Activated CD4-positive, alpha-beta T cell treated with anti-CD3 and anti-CD28 coated beads, Interleukin-2, amount 50 U/mL, for 24 hours (primary cell): ENCODE measurements around the gene TMEM266.

Source experiments
- DNase-seq, 2 donors: peaks; one replicate each; pipeline ENCODE4 v3.0.0-alpha.2; 2020; ENCODE audit warnings: low read depth in 1 of 2, low spot score in 1 of 2

Gene TMEM266

DNA sequence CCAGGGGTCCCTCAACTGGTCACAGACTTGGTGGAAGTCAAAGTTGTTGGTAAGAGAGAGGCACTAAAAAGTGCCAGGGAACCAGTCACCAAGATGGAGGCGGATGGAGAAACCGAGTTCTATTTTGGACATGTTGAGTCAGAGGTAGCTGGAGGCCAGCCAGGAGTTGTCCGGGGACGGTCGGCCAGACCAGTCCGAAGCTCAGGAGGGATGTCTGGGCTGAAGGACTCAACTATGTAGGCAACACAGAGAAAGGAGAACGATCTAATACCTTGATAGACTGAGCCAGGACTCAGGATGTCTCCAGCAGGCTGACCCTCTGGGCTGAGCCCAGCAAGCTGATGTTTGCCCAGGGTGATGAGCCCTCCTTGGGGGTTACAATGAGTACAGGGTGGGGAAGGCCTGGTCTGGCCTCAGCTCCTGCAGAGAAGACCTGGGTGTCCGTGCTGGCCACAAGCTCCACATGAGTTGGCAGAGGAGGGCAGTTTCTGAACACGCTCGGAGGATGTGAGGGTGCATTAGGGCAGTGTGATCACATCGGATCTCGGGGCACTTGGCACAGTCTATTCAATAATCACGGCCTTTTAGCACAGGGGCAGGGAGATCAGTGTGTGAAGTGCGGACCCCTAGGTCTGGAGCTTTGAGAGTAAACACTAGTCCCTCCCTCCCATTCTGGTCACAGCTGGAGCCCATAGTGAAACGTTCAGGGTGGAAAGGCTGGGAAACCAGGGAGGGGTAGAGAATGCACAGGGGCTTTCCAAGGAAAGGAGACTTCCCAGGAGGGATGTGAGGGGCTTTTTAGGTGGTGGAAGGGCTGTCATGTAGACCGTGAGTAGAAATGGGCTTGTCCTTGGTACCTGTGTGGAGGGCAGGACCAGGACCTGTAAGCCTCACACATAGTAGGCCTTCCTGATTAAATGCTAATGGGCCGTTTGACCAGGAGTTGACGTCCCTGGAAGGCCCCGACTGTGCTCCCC lies 139.6 kb downstream of the TMEM266 start:
- DNase-seq, result no peak

DNA sequence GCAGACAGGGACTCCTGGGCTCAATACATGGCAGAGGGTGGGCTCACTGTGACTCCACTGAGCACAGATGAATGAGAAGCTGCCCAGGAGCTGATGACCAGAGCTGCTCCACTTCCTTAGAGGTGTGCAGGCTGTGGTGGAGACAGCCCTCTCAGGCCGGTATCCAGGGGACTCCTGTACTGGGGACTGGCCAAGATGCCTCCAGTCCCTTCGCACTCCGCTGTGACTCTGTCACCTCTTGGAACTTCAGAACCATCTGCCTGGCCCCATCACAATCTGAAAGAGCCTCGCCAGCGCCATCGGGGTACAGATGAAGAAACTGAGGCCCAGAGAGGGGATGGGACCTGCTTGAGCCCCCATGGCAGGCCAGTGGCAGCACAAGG lies 140.3 kb downstream of the TMEM266 start:
- no peak for DNase-seq

DNA sequence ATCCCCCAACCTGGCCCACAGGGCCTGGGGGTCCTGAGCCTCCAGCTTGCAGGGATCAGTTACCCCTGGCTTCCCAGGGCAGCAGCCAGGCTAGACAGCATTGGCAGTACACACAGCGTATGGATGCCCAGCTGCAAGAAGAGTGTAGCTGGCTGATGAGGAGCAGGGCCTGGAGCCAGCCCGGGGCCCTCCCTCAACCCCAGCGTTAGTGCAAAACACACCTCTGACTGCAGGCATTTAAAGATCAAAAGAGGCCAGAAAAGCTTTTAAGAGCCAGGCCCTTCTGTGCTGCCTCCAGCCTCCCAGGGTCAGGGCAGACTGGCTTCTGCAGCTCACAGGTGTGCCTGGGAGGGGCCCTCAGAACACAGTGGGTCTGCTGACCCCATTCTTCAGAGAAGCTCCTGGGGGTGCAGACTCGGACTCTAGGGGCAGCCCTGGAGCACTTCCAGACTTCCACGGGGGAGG lies 140.9 kb downstream of the TMEM266 start:
- no peak for DNase-seq

DNA sequence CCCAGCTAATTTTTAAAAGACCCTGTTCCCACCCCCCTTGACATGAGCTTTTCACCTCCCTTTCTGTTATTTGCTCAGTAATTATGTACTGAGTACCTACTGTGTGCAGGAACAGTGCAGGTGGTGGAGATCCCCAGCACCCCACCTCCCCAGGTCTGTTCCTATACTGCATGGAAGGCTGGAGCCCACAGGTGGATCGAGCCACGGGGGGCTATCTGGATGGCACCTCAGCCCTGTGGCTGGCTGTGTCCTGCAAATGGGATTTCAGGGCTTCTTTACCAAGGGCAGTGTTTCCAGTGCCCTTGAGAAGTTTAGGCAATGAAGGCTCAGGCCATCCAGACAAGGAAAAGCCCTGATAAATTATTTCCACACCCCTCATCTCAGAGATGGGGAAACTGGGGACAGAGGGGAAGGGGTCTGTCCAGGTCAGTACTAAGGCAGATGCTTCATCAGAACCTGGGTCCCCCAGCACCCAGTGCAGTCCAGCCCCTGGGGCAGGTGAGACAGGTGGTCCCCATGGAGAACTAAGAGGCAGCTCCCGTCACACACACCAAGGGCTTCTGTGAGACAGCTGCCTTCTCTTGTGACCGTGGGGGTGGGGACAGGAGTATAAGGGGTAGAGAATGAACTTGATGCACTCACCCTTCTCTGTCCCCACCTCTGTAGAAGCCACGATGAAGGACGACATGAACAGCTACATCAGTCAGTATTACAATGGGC lies 141.9 kb downstream of the TMEM266 start:
- DNase-seq, result no peak

DNA sequence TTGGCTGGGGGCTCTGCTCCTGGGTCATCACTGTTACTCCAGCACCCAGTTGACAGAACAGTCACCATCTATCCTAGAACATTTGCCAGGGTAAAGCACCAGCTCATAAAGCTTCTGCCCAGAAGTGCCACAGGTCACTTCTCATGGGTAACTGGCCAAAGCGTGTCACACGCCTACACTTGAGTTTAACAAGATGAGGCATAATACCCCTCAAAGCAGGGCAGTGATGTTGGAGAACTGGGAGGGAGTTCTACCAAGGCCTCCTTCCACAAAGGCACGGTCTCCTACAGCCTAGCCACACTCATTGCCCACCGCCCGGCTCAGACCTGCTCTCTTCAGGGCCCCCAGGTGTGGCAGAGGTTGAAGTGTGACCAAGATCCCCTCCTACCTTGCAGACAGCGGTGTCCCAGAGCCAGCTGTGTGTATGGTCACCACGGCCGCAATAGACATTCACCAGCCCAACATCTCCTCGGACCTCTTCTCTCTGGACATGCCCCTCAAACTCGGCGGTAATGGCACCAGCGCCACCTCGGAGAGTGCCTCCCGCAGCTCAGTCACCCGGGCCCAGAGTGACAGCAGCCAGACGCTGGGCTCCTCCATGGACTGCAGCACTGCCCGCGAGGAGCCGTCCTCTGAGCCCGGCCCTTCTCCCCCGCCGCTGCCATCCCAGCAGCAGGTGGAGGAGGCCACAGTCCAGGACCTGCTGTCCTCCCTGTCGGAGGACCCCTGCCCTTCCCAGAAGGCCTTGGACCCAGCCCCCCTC lies 143.7 kb downstream of the TMEM266 start:
- DNase-seq, result no peak

DNA sequence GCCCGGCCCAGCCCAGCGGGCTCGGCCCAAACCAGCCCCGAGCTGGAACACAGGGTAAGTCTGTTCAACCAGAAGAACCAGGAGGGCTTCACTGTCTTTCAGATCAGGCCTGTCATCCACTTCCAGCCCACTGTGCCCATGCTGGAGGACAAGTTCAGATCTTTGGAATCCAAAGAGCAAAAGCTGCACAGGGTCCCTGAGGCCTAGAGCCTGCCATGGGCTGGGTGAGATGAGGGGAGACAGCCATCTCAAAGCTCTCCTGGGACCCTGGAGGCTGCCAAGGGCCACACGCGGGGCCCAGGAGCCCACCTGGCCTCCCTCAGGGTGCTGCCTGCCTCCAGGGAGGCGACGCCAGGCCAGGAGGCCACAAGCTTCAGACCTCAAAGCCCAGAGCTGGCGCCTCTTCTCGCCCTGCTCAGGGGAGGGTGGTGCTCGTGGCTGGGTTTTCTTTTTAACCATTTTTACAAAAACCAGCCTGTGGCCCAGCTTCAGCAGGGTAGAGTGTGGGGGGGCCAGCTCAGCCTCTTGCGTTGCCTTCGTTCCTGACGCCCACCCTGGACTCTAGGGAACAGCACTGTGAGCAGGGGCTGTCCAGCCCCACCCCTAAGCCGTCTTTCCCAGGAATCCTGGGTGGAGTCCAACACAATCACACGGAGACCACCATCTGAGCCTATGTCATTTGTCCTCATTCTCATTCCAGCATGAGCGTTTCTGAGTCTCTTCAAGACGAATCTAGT lies 144.5 kb downstream of the TMEM266 start:
- DNase-seq, result no peak

DNA sequence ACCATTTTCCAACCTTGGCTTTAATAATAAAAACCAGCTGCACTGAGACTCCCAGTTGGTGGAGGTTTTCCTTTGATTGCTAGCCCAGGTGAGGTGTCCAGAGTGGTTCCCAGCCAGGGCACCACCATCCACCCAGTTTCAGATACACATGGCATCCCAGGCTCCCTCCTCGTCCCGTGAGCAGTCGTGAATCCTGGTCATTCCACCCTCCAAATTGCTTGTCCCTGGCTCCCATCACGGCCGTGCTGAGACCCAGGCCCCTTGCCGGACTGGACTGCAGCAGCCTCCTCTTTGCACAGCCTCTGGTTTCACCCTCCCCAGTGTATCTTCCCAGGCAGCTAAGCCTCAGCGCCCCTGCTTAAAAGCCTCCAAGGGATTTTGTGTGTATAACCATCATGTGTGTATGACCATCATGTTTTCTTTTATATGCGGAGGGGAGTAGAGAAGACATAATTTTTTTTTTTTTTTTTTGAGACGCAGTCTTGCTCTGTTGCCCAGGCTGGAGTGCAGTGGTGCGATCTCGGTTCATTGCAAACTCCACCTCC lies 145.2 kb downstream of the TMEM266 start:
- no peak for DNase-seq

DNA sequence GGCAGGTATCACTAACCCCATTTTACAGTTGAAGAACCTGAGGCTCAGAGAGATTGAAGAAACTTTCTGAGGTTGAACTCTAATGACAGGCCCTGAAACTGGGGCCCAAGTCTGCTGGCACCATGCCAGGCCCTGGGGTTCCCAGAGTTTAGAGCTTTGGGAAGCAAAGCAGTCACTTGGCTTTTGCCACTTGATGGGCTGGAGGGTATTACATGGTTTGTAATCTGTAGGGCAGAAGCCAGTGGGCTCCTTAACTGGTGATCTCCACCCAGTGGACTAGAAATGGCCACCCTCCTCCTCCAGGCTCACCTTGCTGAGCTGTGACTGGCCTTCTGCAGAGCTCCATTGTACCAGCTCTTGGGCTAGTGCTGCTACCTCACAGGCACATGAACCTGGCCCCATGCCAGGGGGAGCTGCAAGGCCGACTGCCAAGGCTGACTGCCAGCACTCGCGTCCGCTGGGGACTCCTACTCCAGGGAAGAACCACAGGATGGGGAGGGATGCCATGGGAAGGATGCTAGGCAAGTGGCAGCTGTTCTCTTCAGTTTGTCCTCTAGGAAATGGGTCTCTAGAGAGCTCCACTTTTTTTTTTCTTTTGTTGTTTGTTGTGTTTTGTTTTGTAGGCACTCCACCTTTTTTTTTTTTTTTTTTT lies 146.7 kb downstream of the TMEM266 start:
- DNase-seq, result no peak

DNA sequence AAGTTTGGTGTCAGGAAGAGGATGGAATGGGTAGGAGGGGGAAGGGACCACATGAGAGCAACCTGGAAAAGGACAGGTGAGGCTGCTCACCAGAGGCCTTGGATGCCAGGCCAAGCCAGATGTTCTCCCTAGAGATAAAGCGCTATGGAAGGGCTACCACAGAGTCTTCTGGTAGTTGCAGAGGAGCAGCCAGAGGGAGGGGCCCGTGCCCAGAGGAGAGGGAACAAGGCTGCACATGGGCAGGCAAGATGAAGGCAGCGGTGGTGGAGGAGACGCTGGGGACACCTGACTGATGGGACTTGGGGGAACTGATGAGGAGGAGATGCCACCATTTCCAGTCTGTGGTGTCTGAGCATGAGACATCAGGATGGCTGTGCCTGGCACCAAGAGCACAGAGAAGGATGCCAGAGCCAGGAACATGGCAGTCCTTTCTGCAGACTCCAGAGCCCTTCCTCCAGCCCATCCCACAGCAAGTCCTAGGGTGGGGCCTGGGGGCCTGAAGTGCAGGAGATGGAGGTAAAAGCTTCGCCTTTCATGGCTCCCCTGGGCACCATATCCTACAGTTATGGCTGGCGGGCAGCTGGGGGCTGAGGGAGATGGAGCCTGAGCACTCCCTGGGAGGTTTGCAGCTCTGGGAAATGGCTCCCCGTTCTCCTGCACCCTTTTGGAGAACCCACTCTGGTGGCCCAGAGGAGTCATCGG lies 148.4 kb downstream of the TMEM266 start:
- DNase-seq, result no peak

DNA sequence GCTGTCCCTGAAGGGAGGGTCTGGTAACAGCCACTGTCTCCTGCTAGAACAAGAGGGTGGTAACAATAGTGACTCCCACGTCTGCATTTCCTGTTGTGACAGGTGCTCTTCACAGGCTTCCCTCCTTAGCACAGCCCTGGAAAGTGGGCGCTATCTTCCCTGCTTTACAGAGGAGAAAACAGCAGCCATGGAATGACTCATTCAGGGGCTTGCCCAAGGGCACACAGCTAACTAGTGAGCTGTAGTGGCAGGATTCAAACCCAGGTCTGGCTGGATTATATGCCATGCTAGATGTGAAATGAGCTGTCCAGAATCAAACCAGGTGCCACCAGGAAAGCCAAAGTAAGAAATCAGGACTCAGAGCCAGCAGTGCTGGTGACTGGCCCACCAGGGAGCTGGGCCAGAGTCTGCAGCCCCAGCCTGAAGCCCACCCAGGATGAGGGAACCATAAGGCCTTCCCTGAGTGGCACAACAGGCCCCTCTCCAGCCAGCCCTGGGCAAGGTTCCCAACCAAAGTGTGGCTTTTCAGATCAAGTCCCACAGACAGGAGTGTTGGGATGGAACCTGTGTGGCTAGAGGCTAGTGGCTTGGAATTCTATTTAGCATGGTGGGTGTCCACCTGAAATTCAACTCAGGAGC lies 149.1 kb downstream of the TMEM266 start:
- DNase-seq, result no peak

DNA sequence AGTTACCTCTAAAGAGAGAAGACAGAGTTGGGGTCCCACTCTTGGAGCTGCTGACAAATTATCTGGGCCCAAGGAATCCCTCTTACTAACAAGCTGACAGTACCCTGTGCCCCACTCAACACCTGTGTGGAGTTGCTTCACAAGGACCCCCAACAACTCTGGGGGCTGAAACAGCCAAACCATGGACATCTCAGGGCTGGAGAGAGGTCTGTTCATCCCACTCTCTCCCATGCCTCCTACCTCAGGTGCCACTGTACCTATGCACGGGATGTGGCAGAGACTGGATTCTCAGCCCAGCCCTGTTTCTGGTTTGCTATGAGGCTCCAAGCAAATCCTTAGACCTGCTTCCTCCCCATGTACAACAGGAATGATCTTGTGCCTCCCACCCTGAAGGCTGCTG lies 149.7 kb downstream of the TMEM266 start:
- no peak for DNase-seq

DNA sequence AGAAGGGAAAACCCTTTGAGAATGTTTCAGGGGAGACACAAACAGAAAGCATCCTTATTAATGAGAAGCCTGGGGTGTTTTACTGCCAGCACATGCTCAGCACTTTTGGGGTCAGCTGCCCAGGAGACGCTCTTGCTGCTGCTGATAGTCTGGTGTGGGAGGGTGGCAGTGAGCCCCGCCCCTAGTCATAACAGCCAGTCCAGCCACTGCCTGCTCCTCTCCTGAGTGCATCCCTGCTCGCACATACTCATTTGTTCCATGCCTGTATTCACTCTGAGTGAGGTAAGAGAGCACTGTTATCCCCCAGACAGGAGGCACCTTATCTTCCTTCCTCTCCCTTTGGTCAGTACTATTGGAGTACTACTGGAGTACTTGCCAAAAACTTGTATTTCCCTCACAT lies 150.2 kb downstream of the TMEM266 start:
- DNase-seq, result no peak

DNA sequence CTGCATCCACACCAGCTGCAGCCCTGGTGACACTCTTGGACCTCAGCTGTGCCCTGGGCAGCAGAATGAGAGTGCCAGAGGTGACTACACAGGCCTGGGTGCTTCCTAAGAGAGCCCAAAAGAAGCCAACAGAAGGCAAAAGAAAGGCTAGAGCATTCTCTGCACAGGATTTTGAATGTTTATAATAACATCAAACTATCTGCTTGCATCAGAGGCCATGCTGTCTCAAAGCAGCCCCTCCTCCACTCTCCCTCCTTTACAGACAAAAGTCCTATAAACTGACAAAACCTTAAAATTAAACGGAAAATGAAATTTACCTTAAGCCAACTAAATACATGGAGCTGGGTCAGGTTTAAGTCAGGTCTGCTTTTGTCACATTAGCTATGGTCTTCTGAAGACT lies 155.8 kb downstream of the TMEM266 start:
- DNase-seq, result no peak

DNA sequence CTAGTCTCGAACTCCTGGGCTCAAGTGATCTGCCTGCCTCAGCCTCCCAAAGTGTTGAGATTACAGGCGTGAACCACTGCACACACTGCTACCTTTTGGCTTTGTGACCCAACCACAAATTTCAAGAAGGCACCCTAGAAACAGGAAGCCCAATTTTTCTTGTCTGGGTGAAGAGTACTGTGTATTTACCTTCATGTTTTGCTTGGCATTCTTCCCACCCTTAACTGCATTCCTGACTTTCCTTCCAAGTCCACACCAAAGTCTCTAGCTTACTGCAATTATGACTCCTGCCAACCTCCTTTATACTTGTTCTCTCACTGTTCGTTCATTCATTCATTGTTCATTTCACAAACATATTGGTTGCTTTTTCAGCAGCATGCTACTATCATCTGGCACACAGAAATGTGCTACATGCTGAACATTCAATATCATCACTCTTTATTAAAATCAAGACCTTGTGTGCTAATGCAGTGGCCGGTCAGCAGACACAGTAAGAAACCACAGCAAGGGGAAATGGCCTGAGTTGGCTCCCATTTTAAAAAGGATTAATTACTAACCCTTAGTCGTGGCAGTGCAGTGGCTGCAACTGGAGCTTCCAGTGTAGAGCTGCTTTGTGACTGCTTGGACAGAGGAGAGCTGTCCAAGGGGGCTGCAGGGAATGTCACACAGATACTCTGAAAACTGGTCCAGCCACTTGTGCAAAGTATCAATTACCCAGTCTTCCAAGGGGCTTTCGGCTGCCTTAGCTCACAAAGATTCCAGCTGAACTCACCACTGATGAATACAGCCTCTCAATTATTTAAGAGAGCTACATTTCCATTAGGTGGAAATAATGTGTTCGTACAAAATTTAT lies 157.5 kb downstream of the TMEM266 start:
- no peak for DNase-seq

DNA sequence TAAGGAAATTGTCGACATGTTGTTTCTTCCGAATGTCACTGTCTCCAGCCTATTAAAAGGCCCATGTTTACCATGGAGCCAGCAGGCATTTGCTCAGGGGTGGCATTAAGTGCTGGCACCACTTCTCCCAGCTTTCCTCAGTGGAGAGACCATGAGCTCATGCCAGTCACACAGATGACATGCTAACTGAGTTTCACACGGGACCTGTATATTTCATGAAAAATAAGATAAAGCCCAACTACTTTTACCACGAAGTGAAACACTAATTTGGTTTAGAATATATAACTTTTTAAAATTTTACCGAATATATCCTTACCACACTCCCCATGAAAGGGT lies 158.1 kb downstream of the TMEM266 start:
- no peak for DNase-seq

DNA sequence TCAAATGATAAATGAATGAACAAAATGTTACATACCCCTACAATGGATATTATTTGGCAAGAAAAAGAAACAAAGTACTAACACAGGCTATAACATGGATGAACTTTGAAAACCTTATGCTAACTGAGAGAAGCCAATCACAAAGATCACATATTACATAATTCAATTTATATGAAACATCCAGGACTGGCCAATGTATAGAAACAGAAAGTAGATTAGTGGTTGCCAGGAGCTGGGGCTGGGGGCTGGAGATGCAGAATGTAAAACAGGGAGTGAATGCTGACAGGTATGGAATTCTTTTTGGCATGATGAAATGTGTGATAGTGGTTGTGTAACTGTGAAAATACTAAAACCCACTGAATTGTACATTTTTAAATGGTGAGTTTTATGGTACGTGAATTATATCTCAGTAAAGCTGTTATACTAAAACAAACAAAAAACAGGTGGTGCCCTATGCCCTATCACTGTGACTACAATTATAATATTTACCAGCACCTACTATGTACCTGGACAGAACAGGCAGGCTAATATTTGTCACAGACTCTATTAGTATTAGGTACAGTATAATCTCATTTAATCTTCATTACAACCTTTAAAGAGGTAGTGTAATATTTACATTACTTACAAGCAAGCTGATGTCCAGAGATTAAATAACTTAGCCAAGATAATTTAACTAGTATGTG lies 161.4 kb downstream of the TMEM266 start:
- DNase-seq, result no peak

DNA sequence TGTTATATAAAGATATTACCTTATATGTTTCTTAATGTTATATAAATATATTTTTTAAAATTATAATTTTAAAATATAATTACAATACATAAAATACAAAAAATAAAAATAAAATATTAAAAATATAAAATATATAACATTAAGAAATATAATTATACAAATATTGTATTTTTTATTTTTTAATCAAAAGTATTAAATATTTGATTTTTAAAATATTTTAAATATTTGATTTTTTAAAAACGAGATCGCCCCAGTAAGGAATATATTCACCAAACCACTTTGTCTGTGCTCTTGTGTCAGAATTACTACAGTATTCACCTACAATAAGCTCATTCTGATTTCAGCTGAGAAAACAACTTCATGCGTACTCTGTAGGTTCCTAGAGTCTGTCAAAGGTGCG lies 162.4 kb downstream of the TMEM266 start:
- DNase-seq, result no peak

DNA sequence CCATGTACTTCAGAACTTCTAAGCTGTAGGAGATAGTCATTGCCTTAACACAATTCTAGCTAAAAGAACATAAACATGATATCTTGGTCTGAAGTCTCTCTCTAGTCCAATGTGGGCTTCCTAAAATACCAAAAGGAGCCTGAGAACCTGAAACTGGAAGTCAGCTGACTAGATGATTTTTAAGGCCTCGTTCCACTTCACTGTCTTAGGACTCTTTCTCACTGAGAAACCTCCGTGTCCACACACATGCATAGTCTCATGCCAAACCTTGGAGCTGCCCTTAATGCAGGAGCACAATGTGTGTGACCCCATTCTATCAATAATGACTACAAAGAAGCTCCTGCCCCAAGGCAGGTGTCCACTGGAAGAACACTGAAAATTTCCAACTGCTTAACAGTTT lies 163.7 kb downstream of the TMEM266 start:
- no peak for DNase-seq
